Peyer's patch (tissue), 4 donors: ENCODE data around the gene PACRG. TPM values are rescaled to one million over a fixed set of nuclear protein-coding genes. Genes with fewer than 3 reads are reported as not detected.
"Not testable (repeated sequence)": the region's sequence is repeated elsewhere in the genome, so short reads cannot be mapped to it uniquely, and the experiment has no call there.

ENCODE experiments used
- DNase-seq, 3 donors: peaks; one replicate each; pipeline ENCODE4 v3.0.0-alpha.2; 2017 to 2019
- H3K27ac ChIP-seq, 4 donors: fragments of 200-600 bp; sonication (generic); one replicate each; pipeline ENCODE4 v1.5.1; 2016 to 2019
- H3K27me3 ChIP-seq, 2 donors: fragments of 200-600 bp; sonication (generic); one replicate each; pipeline ENCODE4 v1.5.1; 2019
- H3K36me3 ChIP-seq, 3 donors: fragments of 200-600 bp; sonication (generic); one replicate each; pipeline ENCODE4 v1.5.1; 2016 to 2019
- H3K4me1 ChIP-seq, 4 donors: fragments of 200-600 bp; sonication (generic); one replicate each; pipeline ENCODE4 v1.5.1; 2016 to 2019
- H3K4me3 ChIP-seq, 4 donors: fragments of 200-600 bp; sonication (generic); 1 replicate in 3 of 4; 2 replicates in 1 of 4; pipeline ENCODE4 v1.5.1; 2016 to 2019; ENCODE audit warnings: mild to moderate bottlenecking in 1 of 4
- H3K9me3 ChIP-seq, 4 donors: fragments of 200-600 bp; sonication (generic); one replicate each; pipeline ENCODE4 v1.5.1; 2016 to 2019; ENCODE audit warnings: mild to moderate bottlenecking in 1 of 4
- CTCF ChIP-seq, 6 experiments: fragments of 450-650 bp in 4 of 6; fragments of 200-600 bp in 2 of 6; sonication (generic) in 1 of 6; IDR thresholded peaks; one replicate each; pipeline ENCODE4 v1.5.1; 2017 to 2019; ENCODE audit warnings: antibody characterized with exemption in 6 of 6, mild to moderate bottlenecking in 3 of 6, moderate library complexity in 1 of 6
- POLR2A ChIP-seq, 2 donors: fragments of 450-650 bp; IDR thresholded peaks; one replicate each; pipeline ENCODE4 v1.5.1; 2017; ENCODE audit warnings: antibody characterized with exemption in 2 of 2, mild to moderate bottlenecking in 2 of 2, moderate library complexity in 2 of 2
- total RNA-seq, 4 donors: library from RNA; depleted of rRNA; stranded (reverse); fragments of >200 nt; gene quantifications; one replicate each; pipeline ENCODE4 v1.1.0, GENCODE V29; 2016

Gene PACRG
- total RNA-seq, 4 donors from 2014 or later: 0.76 to 2.5 TPM; not detected in 2

- H3K27ac ChIP-seq: no peak overlapping the region
- no peak for DNase-seq
- H3K27me3 ChIP-seq: no peaks in the 10 kb centered on the region
- H3K4me3 ChIP-seq: no peak overlapping the region
- no peaks in the 10 kb centered on the region for H3K36me3 ChIP-seq
- TF ChIP-seq POLR2A (IDR thresholded peaks at IDR 0.05): no peak
- TF ChIP-seq CTCF (IDR thresholded peaks at IDR 0.05): no peak
- H3K9me3 ChIP-seq: peaks cover 0 to 4% (median 0%) of the 10 kb centered on the region in 4 donors
- H3K4me1 ChIP-seq: no peaks in the 10 kb centered on the region
Measured at GRCh38 chr6:162976141-162976540, 248.4 kb downstream of the PACRG start.

GRCh38 chr6:162983234-162983633 lies 255.5 kb downstream of the PACRG start:
- H3K4me1 ChIP-seq, H3K27me3 ChIP-seq, H3K9me3 ChIP-seq, H3K4me3 ChIP-seq, H3K27ac ChIP-seq, H3K36me3 ChIP-seq, DNase-seq: not testable (repeated sequence)

DNA sequence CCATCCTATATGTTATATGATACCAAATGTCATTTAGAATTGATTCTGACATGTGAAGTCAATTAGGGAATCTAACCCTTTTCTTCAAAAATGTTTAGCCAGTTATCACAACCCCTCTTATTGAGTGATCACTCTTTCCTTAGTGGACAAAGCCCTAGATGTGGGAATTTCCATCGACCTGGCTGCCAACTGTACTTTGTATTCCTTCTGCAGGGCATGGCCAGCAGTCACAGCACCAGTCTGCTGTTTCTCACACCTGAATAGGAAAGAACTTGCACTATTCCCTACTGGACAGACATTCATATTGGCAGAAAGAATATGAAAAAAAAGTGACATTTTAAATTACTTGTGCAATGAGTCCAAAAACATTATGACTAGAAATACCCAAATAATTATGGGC lies 271.0 kb downstream of the PACRG start:
- Histone ChIP-seq H3K36me3 (no peaks in the 10 kb centered on the region), H3K4me3 (no peak overlapping the region), H3K4me1 (no peaks in the 10 kb centered on the region), H3K27me3 (no peaks in the 10 kb centered on the region), H3K27ac (no peak overlapping the region), H3K9me3 (no peaks in the 10 kb centered on the region)
- DNase-seq: no peak
- no peak for TF ChIP-seq POLR2A (IDR thresholded peaks at IDR 0.05)
- TF ChIP-seq CTCF (IDR thresholded peaks at IDR 0.05): no peak

- no peak for DNase-seq
- Histone ChIP-seq H3K9me3 (no peaks in the 10 kb centered on the region), H3K27me3 (no peaks in the 10 kb centered on the region), H3K27ac (no peak overlapping the region), H3K36me3 (no peaks in the 10 kb centered on the region), H3K4me1 (no peaks in the 10 kb centered on the region), H3K4me3 (no peak overlapping the region)
- TF ChIP-seq CTCF (IDR thresholded peaks at IDR 0.05) (no peak), POLR2A (IDR thresholded peaks at IDR 0.05) (no peak)
Measured at GRCh38 chr6:162999575-163000285, 272.0 kb downstream of the PACRG start.

DNA sequence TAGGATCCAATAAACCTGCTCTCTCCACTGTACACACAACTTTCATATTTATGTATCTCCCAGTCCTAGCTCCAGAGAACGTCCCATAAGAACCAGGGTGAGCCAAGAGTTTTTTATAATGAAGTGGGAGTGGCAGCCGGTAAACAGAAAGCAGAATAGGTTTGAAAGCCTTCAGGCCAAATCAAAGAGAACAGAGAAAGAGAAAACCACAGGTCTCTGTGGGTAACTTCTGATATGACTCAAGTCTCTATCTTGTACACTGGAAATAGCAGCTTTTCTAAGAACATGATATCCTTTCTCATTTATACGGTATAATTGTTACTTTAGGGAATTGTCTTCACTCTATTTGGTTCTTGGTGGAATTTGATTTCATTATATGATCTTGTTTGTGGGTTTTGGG lies 273.6 kb downstream of the PACRG start:
- TF ChIP-seq POLR2A (IDR thresholded peaks at IDR 0.05) (no peak), CTCF (IDR thresholded peaks at IDR 0.05) (no peak)
- H3K4me1 ChIP-seq: no peaks in the 10 kb centered on the region
- no peak overlapping the region for H3K27ac ChIP-seq
- no peak overlapping the region for H3K4me3 ChIP-seq
- no peaks in the 10 kb centered on the region for H3K36me3 ChIP-seq
- no peaks in the 10 kb centered on the region for H3K27me3 ChIP-seq
- H3K9me3 ChIP-seq: no peaks in the 10 kb centered on the region
- DNase-seq: no peak

DNA sequence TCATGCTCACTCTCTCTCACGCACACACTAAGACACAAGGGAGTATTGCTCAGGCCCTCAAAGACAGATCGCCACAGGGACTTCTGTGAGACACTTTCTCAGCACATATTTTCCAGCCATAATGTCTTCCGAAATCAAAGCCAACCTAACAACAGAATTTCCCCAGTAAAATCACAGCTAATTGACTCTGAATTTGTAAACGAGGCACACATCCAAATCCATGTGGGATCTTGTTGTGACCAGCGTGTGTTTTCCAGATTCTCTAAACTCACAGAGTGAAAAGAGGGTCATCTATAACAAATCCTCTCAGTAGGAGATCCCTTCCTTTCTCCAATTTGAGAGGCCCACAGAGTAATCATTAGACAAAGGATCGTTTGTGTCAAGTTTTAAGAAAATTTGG lies 280.4 kb downstream of the PACRG start:
- H3K27me3 ChIP-seq: no peaks in the 10 kb centered on the region
- DNase-seq: no peak
- no peak overlapping the region for H3K4me3 ChIP-seq
- TF ChIP-seq CTCF (IDR thresholded peaks at IDR 0.05) (no peak), POLR2A (IDR thresholded peaks at IDR 0.05) (no peak)
- H3K9me3 ChIP-seq: peaks cover 0 to 2% (median 0%) of the 10 kb centered on the region in 4 donors
- no peaks in the 10 kb centered on the region for H3K36me3 ChIP-seq
- H3K27ac ChIP-seq: no peak overlapping the region
- no peaks in the 10 kb centered on the region for H3K4me1 ChIP-seq
